Measurements from ENCODE around the gene NFIX.

Gene NFIX

DNA sequence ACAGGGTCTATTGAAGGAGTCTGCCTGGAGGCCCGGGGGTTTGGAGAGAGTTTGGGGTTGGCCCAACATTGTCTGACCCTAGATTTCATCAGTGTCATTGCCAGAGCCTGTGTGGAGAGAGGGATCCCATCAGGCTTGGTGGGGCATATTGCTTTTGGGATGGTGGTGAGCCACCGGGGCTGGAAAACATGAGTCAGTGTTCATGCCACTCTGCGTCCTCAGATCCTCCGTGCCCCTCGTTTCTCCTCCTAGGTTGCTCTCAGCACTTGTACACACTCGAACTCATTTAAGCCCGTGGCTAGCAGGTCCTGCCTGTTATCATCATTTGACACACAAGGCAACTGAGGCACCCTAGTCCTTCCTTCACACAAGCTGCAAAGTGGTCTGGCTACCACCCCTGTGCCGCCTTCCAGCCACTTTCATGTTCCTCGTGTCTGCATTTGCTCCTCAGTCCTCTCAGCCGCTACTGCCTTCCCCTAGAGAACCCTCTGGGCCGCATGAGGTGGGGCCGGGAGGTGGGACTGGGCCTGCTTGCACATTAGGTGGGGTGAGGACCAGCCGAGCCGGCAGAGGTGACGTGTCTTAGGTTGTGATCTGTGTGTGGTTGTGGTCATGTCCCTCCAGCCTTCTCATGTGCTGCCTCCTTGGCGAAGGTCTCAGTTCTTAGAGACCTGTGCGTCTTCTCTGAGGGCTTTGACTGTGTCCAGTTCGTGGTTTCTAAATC lies 126.4 kb downstream of the NFIX start:
- DNase-seq (ENCODE audit: low read depth in 1 of 2, low spot score in 1 of 2) = no peak

GRCh38 chr19:13122275-13122878 lies 127.1 kb downstream of the NFIX start:
- DNase-seq (ENCODE audit: low read depth in 1 of 2, low spot score in 1 of 2) = no peak

DNA sequence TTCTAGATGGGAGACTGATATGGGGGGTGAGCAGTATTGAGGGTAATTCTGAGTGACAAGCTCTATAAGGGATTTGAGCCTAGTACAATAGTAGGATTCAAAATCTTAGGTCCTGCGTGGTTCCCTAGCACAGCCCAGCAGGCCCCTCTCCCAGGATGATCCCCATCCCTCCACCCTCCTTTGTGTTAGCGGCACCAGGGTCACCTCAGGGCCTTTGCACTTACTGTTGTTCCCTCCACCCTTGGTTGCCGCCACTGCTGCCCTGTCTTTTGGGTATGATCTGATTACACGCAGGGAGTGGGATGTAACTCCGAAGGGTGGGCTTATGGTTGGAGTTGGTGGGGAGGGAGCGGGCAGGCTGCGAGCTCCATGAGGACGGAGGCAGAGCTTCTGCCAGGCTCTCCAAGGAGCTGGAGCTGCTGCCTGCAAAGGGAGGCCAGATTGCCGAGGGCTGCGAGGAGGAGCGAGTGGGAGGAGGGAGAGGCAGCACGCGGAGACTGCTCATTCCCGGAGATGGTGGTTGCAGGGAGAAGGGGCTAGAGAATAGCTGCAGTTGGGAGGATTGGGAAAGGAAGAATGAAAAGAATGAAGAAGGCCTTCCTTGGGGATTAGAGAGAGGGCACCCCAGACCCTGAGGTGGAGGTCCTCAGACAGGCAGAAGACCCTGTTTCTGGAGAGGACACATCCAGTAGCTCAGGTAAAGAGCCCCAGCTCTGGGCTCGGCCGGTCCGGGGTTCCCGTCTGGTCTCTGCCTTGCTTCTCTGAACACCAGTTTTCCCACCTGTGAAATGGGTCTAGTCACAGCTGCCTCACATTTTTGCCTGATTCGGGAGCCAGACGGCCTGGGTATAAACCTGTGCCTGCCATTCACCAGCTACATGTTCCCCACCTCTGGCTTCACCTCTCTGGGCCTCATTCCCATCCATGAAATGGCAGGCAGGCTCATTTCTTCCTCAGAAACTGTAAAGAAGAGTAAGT lies 128.0 kb downstream of the NFIX start:
- no peak for DNase-seq (ENCODE audit: low read depth in 1 of 2, low spot score in 1 of 2)

DNA sequence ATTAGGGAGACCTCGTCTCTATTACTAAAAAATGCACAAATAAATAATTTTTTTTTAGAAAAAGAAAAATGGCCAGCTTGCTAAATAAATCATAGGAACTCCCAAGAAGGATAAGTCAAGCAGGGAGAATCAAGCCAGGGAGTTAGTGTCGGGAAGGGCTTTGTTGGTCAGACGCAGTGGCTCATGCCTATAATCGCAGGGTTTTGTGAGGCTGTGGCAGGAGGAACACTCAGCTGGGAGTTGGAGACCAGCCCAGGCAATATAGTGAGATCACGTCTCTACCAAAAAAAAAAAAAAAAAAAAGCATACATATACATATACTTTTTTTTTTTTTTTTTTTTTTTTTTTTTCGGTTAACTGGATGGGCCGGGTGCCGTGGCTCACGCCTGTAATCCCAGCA lies 131.8 kb downstream of the NFIX start:
- no peak for DNase-seq (ENCODE audit: low read depth in 1 of 2, low spot score in 1 of 2)

GRCh38 chr19:13127811-13128575 lies 132.7 kb downstream of the NFIX start:
- DNase-seq (ENCODE audit: low read depth in 1 of 2, low spot score in 1 of 2) = no peak

GRCh38 chr19:13128583-13128982 lies 133.3 kb downstream of the NFIX start:
- no peak for DNase-seq (ENCODE audit: low read depth in 1 of 2, low spot score in 1 of 2)

- DNase-seq (ENCODE audit: low read depth in 1 of 2, low spot score in 1 of 2) = no peak
These were observed 134.1 kb downstream of the NFIX start for GRCh38 chr19:13129384-13129783.

DNA sequence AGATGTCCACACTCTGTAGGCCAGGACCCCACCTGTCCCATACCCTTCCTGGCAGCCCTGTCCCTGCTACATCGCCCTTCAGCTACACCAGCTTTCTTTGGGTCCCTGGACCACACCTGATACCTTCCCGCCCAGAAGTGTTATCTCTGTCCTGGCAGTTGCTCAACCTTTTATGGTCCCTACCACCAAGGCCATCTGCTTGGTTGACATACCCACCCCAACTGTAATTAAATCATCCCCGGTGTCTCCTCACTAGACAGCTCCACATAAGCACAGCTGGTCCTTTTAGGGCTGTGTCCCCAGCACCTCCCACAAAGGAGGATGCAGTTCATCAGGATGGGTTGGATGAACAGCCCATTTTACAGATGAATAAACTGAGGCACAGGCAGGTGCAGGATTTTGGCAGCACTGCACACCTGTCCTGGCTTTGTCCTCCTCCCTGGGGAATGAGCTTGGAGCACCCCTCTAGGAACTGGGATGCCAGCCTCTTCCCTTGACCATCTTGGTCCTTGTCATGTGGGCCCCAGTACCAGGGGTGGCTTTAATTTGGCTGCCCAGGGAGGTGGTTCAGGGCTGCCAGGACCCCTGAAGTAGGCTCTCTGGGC lies 135.7 kb downstream of the NFIX start:
- no peak for DNase-seq (ENCODE audit: low read depth in 1 of 2, low spot score in 1 of 2)

DNA sequence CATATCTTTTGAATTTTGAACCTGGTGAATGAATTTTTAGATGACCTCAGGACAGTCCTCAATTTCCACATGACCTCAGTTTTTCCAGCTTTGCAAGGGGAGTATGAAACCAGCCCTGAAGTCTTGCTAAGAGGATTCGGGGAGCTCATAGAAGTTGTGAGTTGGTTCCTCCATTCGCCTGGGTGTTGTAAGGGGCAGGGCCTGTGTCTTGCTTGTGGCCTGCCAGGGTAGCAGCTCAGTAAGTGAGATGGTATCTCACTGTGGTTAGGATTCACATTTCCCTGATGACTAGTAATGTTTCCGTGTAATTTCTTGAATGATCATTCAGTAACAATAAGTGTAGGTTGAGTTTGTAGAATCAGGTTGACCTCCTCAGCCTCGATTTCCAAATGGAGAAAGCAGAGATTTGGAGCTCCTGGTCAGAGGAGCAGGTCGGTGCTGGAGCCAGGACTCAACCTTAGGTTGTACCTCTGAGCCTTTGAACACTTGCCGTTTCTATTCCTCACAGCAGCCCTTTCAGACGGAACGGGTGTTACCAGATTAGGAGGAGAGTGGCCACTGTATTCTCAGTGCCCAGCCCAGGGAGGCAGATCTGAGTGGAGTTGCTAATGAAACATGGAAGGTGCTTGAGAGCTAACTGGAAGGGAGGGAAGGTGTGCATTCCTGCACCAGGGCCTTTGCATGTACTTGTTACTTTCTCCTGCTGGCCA lies 137.4 kb downstream of the NFIX start:
- DNase-seq (ENCODE audit: low read depth in 1 of 2, low spot score in 1 of 2) = no peak

GRCh38 chr19:13133241-13133870 lies 138.1 kb downstream of the NFIX start:
- no peak for DNase-seq (ENCODE audit: low read depth in 1 of 2, low spot score in 1 of 2)

DNA sequence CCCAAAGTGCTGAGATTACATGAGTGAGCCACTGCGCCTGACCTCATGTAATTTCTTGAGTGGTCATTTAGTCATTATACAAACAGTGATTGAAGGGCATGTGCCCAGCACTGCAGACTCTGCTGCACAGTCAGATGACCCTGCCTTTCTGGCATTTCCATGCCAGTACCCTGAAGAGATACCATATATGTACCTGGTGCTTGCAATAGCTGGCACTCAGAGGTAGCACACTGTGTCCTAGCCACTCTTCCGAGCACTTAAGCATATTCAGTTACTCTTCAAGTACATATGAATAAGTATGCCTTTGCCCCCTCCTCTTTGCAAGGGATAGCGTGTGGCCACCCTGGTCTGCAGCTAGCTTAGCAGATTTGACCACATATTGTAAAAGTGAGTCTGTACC lies 139.4 kb downstream of the NFIX start:
- no peak for DNase-seq (ENCODE audit: low read depth in 1 of 2, low spot score in 1 of 2)

GRCh38 chr19:13135068-13136062 lies 140.1 kb downstream of the NFIX start:
- no peak for DNase-seq (ENCODE audit: low read depth in 1 of 2, low spot score in 1 of 2)

DNA sequence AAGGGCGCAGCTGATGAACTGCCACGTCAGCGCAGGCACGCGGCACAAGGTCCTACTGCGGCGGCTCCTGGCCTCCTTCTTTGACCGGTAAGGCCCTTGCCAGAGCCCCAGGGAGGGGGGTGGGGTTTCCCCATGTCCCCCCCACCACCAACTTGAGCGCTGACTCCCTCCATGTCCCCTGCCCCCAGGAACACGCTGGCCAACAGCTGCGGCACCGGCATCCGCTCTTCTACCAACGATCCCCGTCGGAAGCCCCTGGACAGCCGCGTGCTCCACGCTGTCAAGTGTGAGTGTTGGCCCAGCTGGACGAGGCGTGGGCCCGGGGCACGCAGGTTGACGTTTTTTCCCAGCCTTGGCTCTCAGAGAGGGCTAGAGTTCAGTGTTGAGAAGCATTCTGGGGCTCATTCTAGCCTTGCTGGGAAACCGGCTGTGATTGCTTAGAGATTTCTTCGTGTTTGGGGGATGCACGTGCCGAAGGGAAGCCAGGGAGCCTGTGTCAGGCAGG lies 142.1 kb downstream of the NFIX start:
- DNase-seq (ENCODE audit: low read depth in 1 of 2, low spot score in 1 of 2) = no peak

DNA sequence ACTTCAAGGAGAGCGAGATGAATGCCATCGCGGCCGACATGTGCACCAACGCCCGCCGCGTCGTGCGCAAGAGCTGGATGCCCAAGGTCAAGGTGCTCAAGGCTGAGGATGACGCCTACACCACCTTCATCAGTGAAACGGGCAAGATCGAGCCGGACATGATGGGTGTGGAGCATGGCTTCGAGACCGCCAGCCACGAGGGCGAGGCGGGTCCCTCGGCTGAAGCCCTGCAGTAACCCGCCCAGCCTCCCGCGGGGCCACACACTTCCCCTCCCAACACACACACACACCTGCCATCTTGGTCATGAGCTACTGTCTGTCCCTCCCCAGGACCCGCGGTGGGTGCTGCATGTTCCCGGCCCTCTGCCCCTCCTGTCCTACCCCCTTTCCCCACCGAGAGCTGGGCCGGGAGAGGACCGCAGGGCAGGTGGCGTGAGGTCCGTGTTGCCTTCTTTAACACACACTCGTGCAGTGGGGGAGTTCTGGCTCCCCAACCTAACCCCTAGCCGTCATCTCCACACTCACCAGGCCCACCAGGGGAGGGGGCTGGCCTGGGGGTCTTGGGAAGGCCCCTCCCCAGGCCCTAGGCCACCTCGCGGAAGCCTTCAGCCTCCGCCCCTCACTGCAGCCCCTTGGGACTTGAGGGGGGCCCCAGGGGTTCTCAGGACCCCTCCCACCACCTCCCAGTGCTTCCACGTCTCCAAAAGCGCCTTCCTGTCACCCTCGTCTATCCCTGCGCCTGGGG lies 143.1 kb downstream of the NFIX start:
- DNase-seq (ENCODE audit: low read depth in 1 of 2, low spot score in 1 of 2) = no peak

- no peak for DNase-seq (ENCODE audit: low read depth in 1 of 2, low spot score in 1 of 2)
These were observed 143.6 kb downstream of the NFIX start for GRCh38 chr19:13138916-13139198.

GRCh38 chr19:13139633-13140311 lies 144.5 kb downstream of the NFIX start:
- DNase-seq (ENCODE audit: low read depth in 1 of 2, low spot score in 1 of 2) = no peak

Data from stimulated activated CD4-positive, alpha-beta T cell treated with anti-CD3 and anti-CD28 coated beads, Interleukin-15, amount 100 ng/mL, for 1 hour (primary cell).